Measurements from ENCODE around the gene ANO1. TPM values are rescaled to one million over a fixed set of nuclear protein-coding genes. Genes with fewer than 3 reads are reported as not detected.

ANO1 gene
- total RNA-seq, 6 experiments from 2014 or later: 32.1 to 292 (median 78.0) TPM

GRCh38 chr11:70088735-70089250 is 10.7 kb downstream of the ANO1 start:
- Histone ChIP-seq H3K36me3 (peaks cover 0 to 43% (median 2%) of the 10 kb centered on the region in 4 donors), H3K27ac (no peak overlapping the region), H3K4me3 (no peak overlapping the region), H3K4me1 (peaks cover 0 to 27% (median 12%) of the 10 kb centered on the region in 4 donors), H3K27me3 (no peaks in the 10 kb centered on the region), H3K9me3 (no peaks in the 10 kb centered on the region)
- DNase-seq (no peak), ATAC-seq (no peak)
- WGBS (ENCODE audit: insufficient coverage, low coverage, low lambda C conversion rate, missing lambda C conversion rate): 86% methylated on average over 6 of the region's 16 CpGs
- TF ChIP-seq CTCF (IDR thresholded peaks at IDR 0.05) (no peak), POLR2A (IDR thresholded peaks at IDR 0.05) (no peak)
- intact Hi-C loops (cut with DNase I): loop anchor here in 1 of 2 donors (10.0 kb wide), 1 partner anchor 106 kb away; no protein-coding TSS in a partner anchor

- DNase-seq (no peak), ATAC-seq (no peak)
- H3K36me3 ChIP-seq: peaks cover 0 to 43% (median 2%) of the 10 kb centered on the region in 4 donors
- no peaks in the 10 kb centered on the region for H3K27me3 ChIP-seq
- no peak for TF ChIP-seq CTCF (IDR thresholded peaks at IDR 0.05)
- TF ChIP-seq POLR2A (IDR thresholded peaks at IDR 0.05): no peak
- 60% methylated on average over 3 of the region's 9 CpGs for WGBS (ENCODE audit: insufficient coverage, low coverage, low lambda C conversion rate, missing lambda C conversion rate)
- peaks cover 0 to 24% (median 11%) of the 10 kb centered on the region in 4 donors for H3K4me1 ChIP-seq
- H3K4me3 ChIP-seq: no peak overlapping the region
- no peaks in the 10 kb centered on the region for H3K9me3 ChIP-seq
- intact Hi-C loops (cut with DNase I): loop anchor here in 1 of 2 donors (10.0 kb wide), 1 partner anchor 105 kb away; no protein-coding TSS in a partner anchor
- H3K27ac ChIP-seq: no peak overlapping the region
These were observed 11.5 kb downstream of the ANO1 start for GRCh38 chr11:70089631-70090030.

GRCh38 chr11:70090961-70091381 is 12.9 kb downstream of the ANO1 start:
- DNase-seq: no peak
- Histone ChIP-seq H3K4me1 (peaks cover 0 to 12% (median 5%) of the 10 kb centered on the region in 4 donors), H3K27ac (no peak overlapping the region), H3K36me3 (peaks cover 0 to 43% (median 2%) of the 10 kb centered on the region in 4 donors), H3K4me3 (no peak overlapping the region), H3K9me3 (no peaks in the 10 kb centered on the region), H3K27me3 (no peaks in the 10 kb centered on the region)
- no peak for ATAC-seq
- WGBS (ENCODE audit: insufficient coverage, low coverage, low lambda C conversion rate, missing lambda C conversion rate): 83% methylated on average over 3 of the region's 9 CpGs
- intact Hi-C loops (cut with DNase I): no loop called here
- TF ChIP-seq CTCF (IDR thresholded peaks at IDR 0.05) (no peak), POLR2A (IDR thresholded peaks at IDR 0.05) (no peak)

GRCh38 chr11:70091638-70092037 is 13.5 kb downstream of the ANO1 start:
- Histone ChIP-seq H3K36me3 (peaks cover 0 to 43% (median 2%) of the 10 kb centered on the region in 4 donors), H3K4me1 (peaks cover 0 to 5% (median 1%) of the 10 kb centered on the region in 4 donors), H3K27me3 (no peaks in the 10 kb centered on the region), H3K27ac (no peak overlapping the region), H3K9me3 (no peaks in the 10 kb centered on the region), H3K4me3 (no peak overlapping the region)
- intact Hi-C loops (cut with DNase I): no loop called here
- 100% methylated on average over 3 of the region's 8 CpGs for WGBS (ENCODE audit: insufficient coverage, low coverage, low lambda C conversion rate, missing lambda C conversion rate)
- no peak for ATAC-seq
- DNase-seq: no peak
- TF ChIP-seq CTCF (IDR thresholded peaks at IDR 0.05) (no peak), POLR2A (IDR thresholded peaks at IDR 0.05) (no peak)
